Measurements from ENCODE around the gene PCNX2. TPM values are rescaled to one million over a fixed set of nuclear protein-coding genes. Genes with fewer than 3 reads are reported as not detected.

Gene PCNX2
- total RNA-seq, 2 donors from 2014 or later = 23.9 to 39.1 TPM

GRCh38 chr1:233215135-233215760 is 80.3 kb downstream of the PCNX2 start:
- Histone ChIP-seq H3K4me3 (ENCODE audit: low read length) (no peak overlapping the region), H3K27me3 (ENCODE audit: control insufficient read depth, insufficient read depth, low read length, poor library complexity, severe bottlenecking) (no peaks in the 10 kb centered on the region), H3K27ac (ENCODE audit: low read depth, low read length) (no peak overlapping the region), H3K36me3 (ENCODE audit: control insufficient read depth, insufficient read depth, low read length) (peaks cover 6% of the 10 kb centered on the region), H3K9me3 (ENCODE audit: control insufficient read depth, low read length) (peaks cover 9% of the 10 kb centered on the region), H3K4me1 (ENCODE audit: control insufficient read depth, insufficient read depth, low read length) (no peaks in the 10 kb centered on the region), H3K9ac (ENCODE audit: extremely low read depth, low read length, poor library complexity, severe bottlenecking) (no peak overlapping the region)
- no peak for TF ChIP-seq CTCF (conservative IDR thresholded peaks at IDR 0.05)
- H3K9me3 Mint-ChIP-seq = peaks cover 14% of the 10 kb centered on the region
- no peak overlapping the region for H3K4me3 Mint-ChIP-seq
- H3K27ac Mint-ChIP-seq = no peak overlapping the region
- peaks cover 26% of the 10 kb centered on the region for H3K36me3 Mint-ChIP-seq (ENCODE audit: low read depth)
- H3K27me3 Mint-ChIP-seq (ENCODE audit: insufficient read depth) = no peaks in the 10 kb centered on the region
- 87 to 100% methylated on average over 1 to 3 of the region's 3 CpGs for WGBS, 2 experiments (ENCODE audit: insufficient coverage in 1 of 2, insufficient read length in 1 of 2)
- H3K4me1 Mint-ChIP-seq = peaks cover 9% of the 10 kb centered on the region
- no peak for DNase-seq

- no peak overlapping the region for H3K27ac Mint-ChIP-seq
- Histone ChIP-seq H3K9ac (ENCODE audit: extremely low read depth, low read length, poor library complexity, severe bottlenecking) (no peak overlapping the region), H3K36me3 (ENCODE audit: control insufficient read depth, insufficient read depth, low read length) (no peaks in the 10 kb centered on the region), H3K4me3 (ENCODE audit: low read length) (no peak overlapping the region), H3K4me1 (ENCODE audit: control insufficient read depth, insufficient read depth, low read length) (no peaks in the 10 kb centered on the region), H3K9me3 (ENCODE audit: control insufficient read depth, low read length) (no peaks in the 10 kb centered on the region), H3K27me3 (ENCODE audit: control insufficient read depth, insufficient read depth, low read length, poor library complexity, severe bottlenecking) (no peaks in the 10 kb centered on the region), H3K27ac (ENCODE audit: low read depth, low read length) (no peak overlapping the region)
- no peaks in the 10 kb centered on the region for H3K27me3 Mint-ChIP-seq (ENCODE audit: insufficient read depth)
- H3K4me1 Mint-ChIP-seq = no peaks in the 10 kb centered on the region
- H3K36me3 Mint-ChIP-seq (ENCODE audit: low read depth) = peaks cover 26% of the 10 kb centered on the region
- no peak overlapping the region for H3K4me3 Mint-ChIP-seq
- WGBS, 2 experiments (ENCODE audit: insufficient coverage in 1 of 2, insufficient read length in 1 of 2) = 95 to 100% methylated on average over 1 to 5 of the region's 5 CpGs
- no peaks in the 10 kb centered on the region for H3K9me3 Mint-ChIP-seq
- no peak for TF ChIP-seq CTCF (conservative IDR thresholded peaks at IDR 0.05)
- no peak for DNase-seq
Observed at GRCh38 chr1:233211595-233211994, 83.9 kb downstream of the PCNX2 start.

GRCh38 chr1:233211106-233211505 is 84.4 kb downstream of the PCNX2 start:
- Mint-ChIP-seq H3K9me3 (no peaks in the 10 kb centered on the region), H3K27ac (no peak overlapping the region), H3K27me3 (ENCODE audit: insufficient read depth) (no peaks in the 10 kb centered on the region), H3K4me3 (no peak overlapping the region), H3K36me3 (ENCODE audit: low read depth) (peaks cover 30% of the 10 kb centered on the region), H3K4me1 (no peaks in the 10 kb centered on the region)
- H3K4me1 ChIP-seq (ENCODE audit: control insufficient read depth, insufficient read depth, low read length) = no peaks in the 10 kb centered on the region
- DNase-seq = no peak
- 95% methylated on average over 1 of the region's 1 CpG; no CpG with 5 or more reads in 1 of the 2 experiments for WGBS, 2 experiments (ENCODE audit: insufficient coverage in 1 of 2, insufficient read length in 1 of 2)
- no peaks in the 10 kb centered on the region for H3K36me3 ChIP-seq (ENCODE audit: control insufficient read depth, insufficient read depth, low read length)
- no peaks in the 10 kb centered on the region for H3K27me3 ChIP-seq (ENCODE audit: control insufficient read depth, insufficient read depth, low read length, poor library complexity, severe bottlenecking)
- no peaks in the 10 kb centered on the region for H3K9me3 ChIP-seq (ENCODE audit: control insufficient read depth, low read length)
- no peak overlapping the region for H3K27ac ChIP-seq (ENCODE audit: low read depth, low read length)
- no peak for TF ChIP-seq CTCF (conservative IDR thresholded peaks at IDR 0.05)
- no peak overlapping the region for H3K4me3 ChIP-seq (ENCODE audit: low read length)
- no peak overlapping the region for H3K9ac ChIP-seq (ENCODE audit: extremely low read depth, low read length, poor library complexity, severe bottlenecking)

Measured in endodermal cell (in vitro differentiated cells).